ENCODE results near the gene VSIR. TPM values are rescaled to one million over a fixed set of nuclear protein-coding genes. Genes with fewer than 3 reads are reported as not detected.

Gene VSIR
- total and polyA plus RNA-seq, 10 of the 15 experiments (the other 5 are each of a cell fraction or from before 2014, with no cell fraction given), result 0.19 to 12.5 (median 6.7) TPM

DNA sequence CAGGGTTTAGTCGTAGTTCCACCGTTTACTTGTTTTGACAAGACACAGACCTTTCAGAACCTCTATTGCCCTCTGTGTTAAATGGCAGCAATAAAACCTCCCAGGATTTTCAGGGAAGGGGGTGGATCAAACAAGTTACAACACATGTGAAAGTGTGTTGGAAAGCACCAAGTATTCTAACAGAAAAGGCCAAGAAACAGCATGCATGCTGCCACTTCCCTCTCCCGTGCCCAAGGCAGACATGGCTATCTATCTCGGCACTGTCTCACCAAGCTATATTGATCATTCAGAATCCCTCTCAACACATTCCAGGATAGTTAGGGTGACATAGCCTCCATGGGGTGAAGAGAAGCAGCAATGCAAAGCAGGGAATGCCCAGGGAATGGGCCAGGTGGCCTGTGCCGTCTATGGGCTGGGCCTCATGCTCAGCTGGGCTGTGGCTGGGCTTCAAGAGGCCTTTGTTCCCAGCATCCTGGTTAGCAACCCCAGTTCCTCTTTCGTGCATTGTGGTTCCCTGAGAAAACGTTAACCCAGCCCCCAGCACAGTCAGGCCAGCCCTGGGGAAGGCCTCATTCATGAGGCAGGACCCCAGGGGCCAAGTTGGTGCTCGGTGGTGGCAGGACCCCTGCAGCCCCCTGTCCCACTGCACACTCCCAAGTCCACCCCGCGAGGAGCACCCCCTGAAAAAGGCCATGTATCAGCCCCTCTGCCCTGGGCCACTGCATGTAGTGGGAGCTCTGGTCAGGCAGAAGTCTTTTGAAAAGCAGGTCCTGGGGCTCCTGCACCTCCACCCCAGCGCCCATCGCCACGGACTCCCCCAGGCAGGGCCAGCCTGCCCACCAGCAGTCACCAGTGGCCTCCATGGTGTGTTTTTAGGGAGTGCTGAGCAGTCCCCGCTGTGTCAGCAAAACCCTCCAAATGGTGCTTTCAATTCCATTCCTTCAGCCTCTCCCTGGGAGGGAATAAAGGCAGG lies 25.5 kb downstream of the VSIR start (continued):
- peak; percentile 47; the same call in 1 of the 2 replicates for TF ChIP-seq NBN (IDR thresholded peaks at IDR 0.05)
- TF ChIP-seq ZNF217 (IDR thresholded peaks at IDR 0.05), result no peak
- no peak for TF ChIP-seq ATF2 (IDR thresholded peaks at IDR 0.05; ENCODE audit: low read length)

- H3K79me2 ChIP-seq (ENCODE audit: control insufficient read depth, insufficient read depth, low read length), result no peaks in the 10 kb centered on the region
- peak overlapping the region; percentile 77 for H3K27ac ChIP-seq (ENCODE audit: control insufficient read depth, insufficient read depth)
- ATAC-seq (no peak), DNase-seq (ENCODE audit: low read depth, low spot score) (no peak), FAIRE-seq (no peak)
- CTCF ChIA-PET, result interaction anchor here (1.2 to 2.1 kb wide), 2 partner anchors 26 to 49 kb away, joined by 4 to 8 read pairs; partner anchors contain the start of gene VSIR
- RAD21 ChIA-PET (ENCODE audit: unreplicated experiment), result interaction anchor here (0.6 to 2.5 kb wide), 4 partner anchors 19 to 50 kb away, joined by 3 to 6 read pairs (median 6); no protein-coding TSS in a partner anchor
- no peaks in the 10 kb centered on the region; the same call in 2 of the 3 replicates for H3K9me3 ChIP-seq (replicated peaks; ENCODE audit: control insufficient read depth, insufficient read depth, low read length)
- peak overlapping the region; percentile 7; the same call in 1 of the 2 replicates for H3K9ac ChIP-seq (ENCODE audit: control insufficient read depth, insufficient read depth, low read length)
- intact Hi-C loops (cut with micrococcal nuclease; ENCODE audit: unreplicated experiment) (no loop called here), in situ Hi-C loops (cut with MboI) (no loop called here)
- no peak overlapping the region; the same call in 1 of the 2 replicates for H3K4me2 ChIP-seq (ENCODE audit: control insufficient read depth, insufficient read depth)
- H3K4me3 ChIP-seq, result no peak overlapping the region
- SMC1A ChIA-PET (ENCODE audit: uncharacterized antibody, unreplicated experiment), result interaction anchor here (1.2 to 1.9 kb wide), 3 partner anchors 9 to 50 kb away, joined by 4 to 6 read pairs (median 5); no protein-coding TSS in a partner anchor
- H3K36me3 ChIP-seq (ENCODE audit: control insufficient read depth in 2 of 2, insufficient read depth in 2 of 2, low read length in 1 of 2), result peaks cover 0 to 2% of the 10 kb centered on the region in 2 experiments; a peak in 1 of 4 replicates
- H3K27me3 ChIP-seq (replicated peaks in 1 of 2; ENCODE audit: control insufficient read depth in 2 of 2, insufficient read depth in 2 of 2, low read length in 1 of 2), result no peaks in the 10 kb centered on the region
- H4K20me1 ChIP-seq (ENCODE audit: control insufficient read depth, insufficient read depth), result no peaks in the 10 kb centered on the region
- no peak overlapping the region for H2AFZ ChIP-seq (ENCODE audit: control insufficient read depth, low read depth, low read length)
- H3K4me1 ChIP-seq (ENCODE audit: control insufficient read depth, insufficient read depth, low read length), result peaks cover 40% of the 10 kb centered on the region
- BruUV-seq (replicated peaks), result no TSS peak
- POLR2A ChIA-PET, result interaction anchor here (2.5 kb wide), 1 partner anchor 26 kb away, joined by 9 read pairs; the partner anchor contains the start of gene VSIR
- WGBS (ENCODE audit: insufficient coverage, insufficient replicate concordance, low lambda C conversion rate, missing lambda C conversion rate), result 88% methylated on average over 2 of the region's 2 CpGs
- TF ChIP-seq MXI1 (IDR thresholded peaks at IDR 0.05; ENCODE audit: low read depth, low read length) (no peak), HDAC2 (IDR thresholded peaks at IDR 0.05) (no peak), STAT3 (IDR thresholded peaks at IDR 0.05; ENCODE audit: low read depth, low read length) (no peak), NKRF (conservative IDR thresholded peaks at IDR 0.05) (no peak), ZBTB40 (IDR thresholded peaks at IDR 0.05; ENCODE audit: borderline replicate concordance) (no peak), ZNF217 (IDR thresholded peaks at IDR 0.05) (no peak)
- TF ChIP-seq, protein P1, sequence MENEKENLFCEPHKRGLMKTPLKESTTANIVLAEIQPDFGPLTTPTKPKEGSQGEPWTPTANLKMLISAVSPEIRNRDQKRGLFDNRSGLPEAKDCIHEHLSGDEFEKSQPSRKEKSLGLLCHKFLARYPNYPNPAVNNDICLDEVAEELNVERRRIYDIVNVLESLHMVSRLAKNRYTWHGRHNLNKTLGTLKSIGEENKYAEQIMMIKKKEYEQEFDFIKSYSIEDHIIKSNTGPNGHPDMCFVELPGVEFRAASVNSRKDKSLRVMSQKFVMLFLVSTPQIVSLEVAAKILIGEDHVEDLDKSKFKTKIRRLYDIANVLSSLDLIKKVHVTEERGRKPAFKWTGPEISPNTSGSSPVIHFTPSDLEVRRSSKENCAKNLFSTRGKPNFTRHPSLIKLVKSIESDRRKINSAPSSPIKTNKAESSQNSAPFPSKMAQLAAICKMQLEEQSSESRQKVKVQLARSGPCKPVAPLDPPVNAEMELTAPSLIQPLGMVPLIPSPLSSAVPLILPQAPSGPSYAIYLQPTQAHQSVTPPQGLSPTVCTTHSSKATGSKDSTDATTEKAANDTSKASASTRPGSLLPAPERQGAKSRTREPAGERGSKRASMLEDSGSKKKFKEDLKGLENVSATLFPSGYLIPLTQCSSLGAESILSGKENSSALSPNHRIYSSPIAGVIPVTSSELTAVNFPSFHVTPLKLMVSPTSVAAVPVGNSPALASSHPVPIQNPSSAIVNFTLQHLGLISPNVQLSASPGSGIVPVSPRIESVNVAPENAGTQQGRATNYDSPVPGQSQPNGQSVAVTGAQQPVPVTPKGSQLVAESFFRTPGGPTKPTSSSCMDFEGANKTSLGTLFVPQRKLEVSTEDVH (IDR thresholded peaks at IDR 0.05; ENCODE audit: low read depth, partially characterized antibody), result no peak
Observed at GRCh38 chr10:71747039-71747531, 26.2 kb downstream of the VSIR start.
